B cell (primary cell): Measurements from ENCODE around the gene RBM33.

Experiments used
- CTCF ChIP-seq: fragments of 200-600 bp; IDR thresholded peaks from one replicate; pipeline ENCODE4 v1.8.0; 2022; ENCODE audit warnings: antibody characterized with exemption, mild to moderate bottlenecking
- EZH2 ChIP-seq: IDR thresholded peaks from 2 replicates; pipeline ENCODE4 v1.6.1; 2012; ENCODE audit warnings: borderline replicate concordance, low read depth, mild to moderate bottlenecking, moderate library complexity, low read length; ENCODE audit not compliant: insufficient read depth, poor library complexity, severe bottlenecking

- TF ChIP-seq CTCF (no peak), EZH2 (no peak)
These were observed 108.4 kb downstream of the RBM33 start for GRCh38 chr7:155752756-155753445.
